ENCODE data around the gene SATL1. TPM values are rescaled to one million over a fixed set of nuclear protein-coding genes. Genes with fewer than 3 reads are reported as not detected.

Gene SATL1
- total and polyA plus RNA-seq, 2 experiments from 2014 or later, result 0.14 to 0.68 TPM

- TF ChIP-seq, protein P1, sequence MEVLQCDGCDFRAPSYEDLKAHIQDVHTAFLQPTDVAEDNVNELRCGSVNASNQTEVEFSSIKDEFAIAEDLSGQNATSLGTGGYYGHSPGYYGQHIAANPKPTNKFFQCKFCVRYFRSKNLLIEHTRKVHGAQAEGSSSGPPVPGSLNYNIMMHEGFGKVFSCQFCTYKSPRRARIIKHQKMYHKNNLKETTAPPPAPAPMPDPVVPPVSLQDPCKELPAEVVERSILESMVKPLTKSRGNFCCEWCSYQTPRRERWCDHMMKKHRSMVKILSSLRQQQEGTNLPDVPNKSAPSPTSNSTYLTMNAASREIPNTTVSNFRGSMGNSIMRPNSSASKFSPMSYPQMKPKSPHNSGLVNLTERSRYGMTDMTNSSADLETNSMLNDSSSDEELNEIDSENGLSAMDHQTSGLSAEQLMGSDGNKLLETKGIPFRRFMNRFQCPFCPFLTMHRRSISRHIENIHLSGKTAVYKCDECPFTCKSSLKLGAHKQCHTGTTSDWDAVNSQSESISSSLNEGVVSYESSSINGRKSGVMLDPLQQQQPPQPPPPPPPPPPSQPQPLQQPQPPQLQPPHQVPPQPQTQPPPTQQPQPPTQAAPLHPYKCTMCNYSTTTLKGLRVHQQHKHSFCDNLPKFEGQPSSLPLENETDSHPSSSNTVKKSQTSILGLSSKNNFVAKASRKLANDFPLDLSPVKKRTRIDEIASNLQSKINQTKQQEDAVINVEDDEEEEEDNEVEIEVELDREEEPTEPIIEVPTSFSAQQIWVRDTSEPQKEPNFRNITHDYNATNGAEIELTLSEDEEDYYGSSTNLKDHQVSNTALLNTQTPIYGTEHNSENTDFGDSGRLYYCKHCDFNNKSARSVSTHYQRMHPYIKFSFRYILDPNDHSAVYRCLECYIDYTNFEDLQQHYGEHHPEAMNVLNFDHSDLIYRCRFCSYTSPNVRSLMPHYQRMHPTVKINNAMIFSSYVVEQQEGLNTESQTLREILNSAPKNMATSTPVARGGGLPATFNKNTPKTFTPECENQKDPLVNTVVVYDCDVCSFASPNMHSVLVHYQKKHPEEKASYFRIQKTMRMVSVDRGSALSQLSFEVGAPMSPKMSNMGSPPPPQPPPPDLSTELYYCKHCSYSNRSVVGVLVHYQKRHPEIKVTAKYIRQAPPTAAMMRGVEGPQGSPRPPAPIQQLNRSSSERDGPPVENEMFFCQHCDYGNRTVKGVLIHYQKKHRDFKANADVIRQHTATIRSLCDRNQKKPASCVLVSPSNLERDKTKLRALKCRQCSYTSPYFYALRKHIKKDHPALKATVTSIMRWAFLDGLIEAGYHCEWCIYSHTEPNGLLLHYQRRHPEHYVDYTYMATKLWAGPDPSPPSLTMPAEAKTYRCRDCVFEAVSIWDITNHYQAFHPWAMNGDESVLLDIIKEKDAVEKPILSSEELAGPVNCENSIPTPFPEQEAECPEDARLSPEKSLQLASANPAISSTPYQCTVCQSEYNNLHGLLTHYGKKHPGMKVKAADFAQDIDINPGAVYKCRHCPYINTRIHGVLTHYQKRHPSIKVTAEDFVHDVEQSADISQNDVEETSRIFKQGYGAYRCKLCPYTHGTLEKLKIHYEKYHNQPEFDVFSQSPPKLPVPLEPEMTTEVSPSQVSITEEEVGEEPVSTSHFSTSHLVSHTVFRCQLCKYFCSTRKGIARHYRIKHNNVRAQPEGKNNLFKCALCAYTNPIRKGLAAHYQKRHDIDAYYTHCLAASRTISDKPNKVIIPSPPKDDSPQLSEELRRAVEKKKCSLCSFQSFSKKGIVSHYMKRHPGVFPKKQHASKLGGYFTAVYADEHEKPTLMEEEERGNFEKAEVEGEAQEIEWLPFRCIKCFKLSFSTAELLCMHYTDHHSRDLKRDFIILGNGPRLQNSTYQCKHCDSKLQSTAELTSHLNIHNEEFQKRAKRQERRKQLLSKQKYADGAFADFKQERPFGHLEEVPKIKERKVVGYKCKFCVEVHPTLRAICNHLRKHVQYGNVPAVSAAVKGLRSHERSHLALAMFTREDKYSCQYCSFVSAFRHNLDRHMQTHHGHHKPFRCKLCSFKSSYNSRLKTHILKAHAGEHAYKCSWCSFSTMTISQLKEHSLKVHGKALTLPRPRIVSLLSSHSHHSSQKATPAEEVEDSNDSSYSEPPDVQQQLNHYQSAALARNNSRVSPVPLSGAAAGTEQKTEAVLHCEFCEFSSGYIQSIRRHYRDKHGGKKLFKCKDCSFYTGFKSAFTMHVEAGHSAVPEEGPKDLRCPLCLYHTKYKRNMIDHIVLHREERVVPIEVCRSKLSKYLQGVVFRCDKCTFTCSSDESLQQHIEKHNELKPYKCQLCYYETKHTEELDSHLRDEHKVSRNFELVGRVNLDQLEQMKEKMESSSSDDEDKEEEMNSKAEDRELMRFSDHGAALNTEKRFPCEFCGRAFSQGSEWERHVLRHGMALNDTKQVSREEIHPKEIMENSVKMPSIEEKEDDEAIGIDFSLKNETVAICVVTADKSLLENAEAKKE (CRISPR knock-in tag; IDR thresholded peaks at IDR 0.05), result no peak
- TF ChIP-seq ZNF331 (CRISPR knock-in tag; IDR thresholded peaks at IDR 0.05; ENCODE audit: low read depth), result no peak
Observed at GRCh38 chrX:85203461-85203970, 40.1 kb downstream of the SATL1 start (continued).

GRCh38 chrX:85196319-85196718 is 47.3 kb downstream of the SATL1 start:
- Histone ChIP-seq H3K36me3 (ENCODE audit: insufficient read depth) (no peaks in the 10 kb centered on the region), H3F3A (replicated peaks; ENCODE audit: low read depth) (no peaks in the 10 kb centered on the region), H3K9me2 (ENCODE audit: insufficient read depth) (no peaks in the 10 kb centered on the region), H3K27me3 (ENCODE audit: insufficient read depth) (no peaks in the 10 kb centered on the region), H3K4me1 (ENCODE audit: insufficient read depth) (no peaks in the 10 kb centered on the region), H3K4me3 (no peak overlapping the region), H4K20me1 (replicated peaks; ENCODE audit: insufficient read depth) (no peaks in the 10 kb centered on the region), H3K79me2 (replicated peaks; ENCODE audit: insufficient read depth) (no peaks in the 10 kb centered on the region), H2AFZ (no peak overlapping the region), H3K27ac (ENCODE audit: low read depth) (no peak overlapping the region), H3K4me2 (no peak overlapping the region)
- no peak for DNase-seq (ENCODE audit: low spot score)
- H3K9me3 Mint-ChIP-seq, result peaks cover 5% of the 10 kb centered on the region
- peaks cover 4% of the 10 kb centered on the region; the same call in 2 of the 3 replicates for H3K36me3 Mint-ChIP-seq (ENCODE audit: low read depth)
- H3K27ac Mint-ChIP-seq, result no peak overlapping the region
- no peaks in the 10 kb centered on the region for H3K4me1 Mint-ChIP-seq
- no peaks in the 10 kb centered on the region for H3K27me3 Mint-ChIP-seq (ENCODE audit: insufficient read depth, low read depth, poor library complexity)
- ATAC-seq, result no peak
- H3K4me3 Mint-ChIP-seq, result no peak overlapping the region
- TF ChIP-seq EZH2phosphoT487 (IDR thresholded peaks at IDR 0.05; ENCODE audit: unreplicated experiment) (no peak), ZNF331 (CRISPR knock-in tag; IDR thresholded peaks at IDR 0.05; ENCODE audit: low read depth) (no peak), ETS1 (IDR thresholded peaks at IDR 0.05) (no peak), NANOG (IDR thresholded peaks at IDR 0.05; ENCODE audit: borderline replicate concordance) (no peak), STAT1 (IDR thresholded peaks at IDR 0.05; ENCODE audit: unreplicated experiment) (no peak), EZH2 (IDR thresholded peaks at IDR 0.05; ENCODE audit: low read depth, unreplicated experiment) (no peak), JUNB (IDR thresholded peaks at IDR 0.05; ENCODE audit: unreplicated experiment) (no peak), POLR2AphosphoS5 (IDR thresholded peaks at IDR 0.05; ENCODE audit: low read depth) (no peak), ZNF114 (CRISPR knock-in tag; IDR thresholded peaks at IDR 0.05) (no peak)

Measured in GM23338 (cell line).